Smooth muscle cell (in vitro differentiated cells): Measurements from ENCODE around the gene MRGPRD. TPM values are rescaled to one million over a fixed set of nuclear protein-coding genes. Genes with fewer than 3 reads are reported as not detected.

Experiments used
- DNase-seq: peaks from one replicate; lab custom pipeline; 2025; ENCODE audit not compliant: unreplicated experiment; lab: John Stamatoyannopoulos, UW
- H2AFZ ChIP-seq: fragments of 200-600 bp; sonication (generic); 2 replicates; pipeline ENCODE4 v1.6.0; 2016; ENCODE audit warnings: antibody characterized with exemption, low read depth, mild to moderate bottlenecking
- H3F3A ChIP-seq: fragments of 200-600 bp; sonication (generic); 2 replicates; pipeline ENCODE4 v1.6.0; 2017; ENCODE audit warnings: antibody characterized with exemption, low read depth
- H3K27ac ChIP-seq: fragments of 200-600 bp; sonication (generic); 2 replicates; pipeline ENCODE4 v1.5.1; 2016; ENCODE audit warnings: low read depth, mild to moderate bottlenecking
- H3K27me3 ChIP-seq: fragments of 200-600 bp; sonication (generic); 2 replicates; pipeline ENCODE4 v1.6.1; 2016; ENCODE audit warnings: low read depth, mild to moderate bottlenecking
- H3K36me3 ChIP-seq: fragments of 200-600 bp; sonication (generic); 2 replicates; pipeline ENCODE4 v1.5.1; 2016; ENCODE audit warnings: low read depth
- H3K4me1 ChIP-seq: fragments of 200-600 bp; sonication (generic); 2 replicates; pipeline ENCODE4 v1.5.1; 2016; ENCODE audit warnings: low read depth
- H3K4me2 ChIP-seq: fragments of 200-600 bp; sonication (generic); 2 replicates; pipeline ENCODE4 v1.6.0; 2016; ENCODE audit warnings: mild to moderate bottlenecking
- H3K4me3 ChIP-seq: fragments of 200-600 bp; sonication (generic); 2 replicates; pipeline ENCODE4 v1.5.1; 2016; ENCODE audit warnings: mild to moderate bottlenecking
- H3K79me2 ChIP-seq: fragments of 200-600 bp; sonication (generic); 2 replicates; pipeline ENCODE4 v1.6.0; 2016; ENCODE audit warnings: low read depth, mild to moderate bottlenecking
- H3K9ac ChIP-seq: fragments of 200-600 bp; sonication (generic); 2 replicates; pipeline ENCODE4 v1.6.0; 2016; ENCODE audit warnings: low read depth
- H3K9me3 ChIP-seq: fragments of 200-600 bp; sonication (generic); replicated peaks from 2 replicates; pipeline ENCODE4 v1.5.1; 2016; ENCODE audit warnings: low read depth
- H4K20me1 ChIP-seq: fragments of 200-600 bp; sonication (generic); 2 replicates; pipeline ENCODE4 v1.6.0; 2016; ENCODE audit warnings: low read depth
- CTCF ChIP-seq: fragments of 200-600 bp; sonication (generic); IDR thresholded peaks from 2 replicates; pipeline ENCODE4 v1.5.1; 2017; ENCODE audit warnings: borderline replicate concordance, mild to moderate bottlenecking, antibody characterized with exemption; ENCODE audit not compliant: insufficient read depth, poor library complexity, severe bottlenecking
- WGBS: methylation state at CpG from one replicate; pipeline ENCODE4 v1.1.7; 2016; ENCODE audit warnings: low lambda C conversion rate; 5-methylcytosine and 5-hydroxymethylcytosine counted together
- polyA plus RNA-seq: library from polyadenylated mRNA; unstranded; fragments of >200 nt; fragmentation: Nextera tagmentation; extraction: Ambion mirVana; gene quantifications from 2 replicates; pipeline ENCODE4 v1.2.1, GENCODE V29; 2016
- total RNA-seq: library from RNA; depleted of rRNA; stranded (reverse); fragments of >200 nt; gene quantifications from 2 replicates; pipeline ENCODE4 v1.2.3, GENCODE V29; 2014

MRGPRD gene
- total and polyA plus RNA-seq, 2 experiments from 2014 or later, result not detected

DNA sequence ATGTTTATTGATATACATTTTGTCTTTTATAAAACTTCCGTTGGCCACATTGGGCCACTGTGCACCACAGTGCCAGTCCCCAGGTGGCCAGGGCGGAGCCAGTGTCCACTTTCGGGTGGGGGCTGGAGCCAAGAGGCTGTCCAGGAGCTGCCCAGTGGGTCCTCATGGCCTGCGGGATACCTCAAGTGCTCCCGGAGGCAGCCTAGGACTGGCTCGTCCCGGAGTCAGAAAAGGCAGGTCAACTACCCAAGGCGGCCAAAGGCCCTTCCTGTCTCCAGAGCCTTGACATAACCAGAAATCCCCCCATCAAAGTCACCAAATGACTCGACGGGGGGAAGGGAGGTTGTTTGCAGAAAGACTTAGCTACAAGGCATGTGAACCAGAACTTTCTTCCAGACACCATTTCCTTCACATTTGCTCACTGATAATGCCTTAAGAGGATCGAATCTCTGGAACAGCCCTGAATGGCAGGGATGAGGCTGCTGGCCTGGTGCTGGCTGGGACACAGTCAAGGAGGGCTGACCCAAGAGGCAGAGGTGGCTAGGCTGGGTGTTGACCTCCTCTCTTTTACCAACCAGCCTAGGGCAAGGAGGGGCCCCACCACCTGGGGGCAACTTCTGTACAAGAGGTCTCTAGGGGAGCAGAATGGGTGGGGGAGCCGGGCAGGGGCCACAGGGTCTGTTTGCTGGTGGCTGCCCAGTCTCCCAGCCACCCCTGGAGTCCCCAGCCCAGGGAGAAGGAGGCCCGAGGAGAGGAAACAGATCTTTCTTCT, 23.8 kb upstream of the MRGPRD start:
- no peaks in the 10 kb centered on the region for H3K27me3 ChIP-seq
- H3K4me1 ChIP-seq, result peaks cover 8% of the 10 kb centered on the region
- no peak overlapping the region for H3K27ac ChIP-seq
- no peak for DNase-seq
- no peaks in the 10 kb centered on the region for H3K9me3 ChIP-seq
- H3K4me2 ChIP-seq, result no peak overlapping the region
- H2AFZ ChIP-seq, result no peak overlapping the region
- H3F3A ChIP-seq, result peaks cover 19% of the 10 kb centered on the region
- no peak overlapping the region for H3K4me3 ChIP-seq
- no peaks in the 10 kb centered on the region for H3K36me3 ChIP-seq
- no peaks in the 10 kb centered on the region for H3K79me2 ChIP-seq
- WGBS, result 82% methylated on average over 13 of the region's 13 CpGs
- no peak overlapping the region for H3K9ac ChIP-seq
- no peak for TF ChIP-seq CTCF
- H4K20me1 ChIP-seq, result no peaks in the 10 kb centered on the region

DNA sequence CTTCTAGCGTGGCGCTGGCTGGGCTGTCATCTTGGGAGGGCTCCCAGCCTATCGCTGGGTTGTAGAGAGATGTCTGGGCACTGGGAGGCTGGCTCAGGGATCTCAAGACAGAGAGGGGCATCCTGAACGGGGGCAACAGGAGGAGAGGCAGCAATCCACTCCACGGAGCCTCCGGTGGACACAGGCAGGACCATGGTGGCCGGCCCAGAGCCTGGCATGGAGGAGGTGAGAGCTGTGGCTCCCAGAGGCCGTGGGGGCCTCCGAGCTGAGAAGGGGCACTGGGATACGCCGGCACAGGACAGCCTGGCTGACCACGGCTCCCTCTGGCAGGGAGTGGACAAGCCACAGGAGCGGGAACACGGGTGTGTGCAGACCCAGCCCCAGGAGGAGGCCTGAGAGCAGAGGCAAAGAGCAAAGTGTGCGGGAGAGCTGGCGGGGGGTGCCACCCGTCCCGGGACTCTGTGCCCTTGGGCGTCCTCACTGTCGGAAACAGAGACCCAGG, 23.1 kb upstream of the MRGPRD start:
- Histone ChIP-seq H3K27ac (no peak overlapping the region), H3K4me3 (no peak overlapping the region), H3K9ac (no peak overlapping the region), H3K36me3 (no peaks in the 10 kb centered on the region), H3K27me3 (no peaks in the 10 kb centered on the region), H3K4me1 (peaks cover 4% of the 10 kb centered on the region), H4K20me1 (no peaks in the 10 kb centered on the region), H3K4me2 (no peak overlapping the region), H2AFZ (no peak overlapping the region), H3K9me3 (no peaks in the 10 kb centered on the region), H3F3A (peaks cover 13% of the 10 kb centered on the region), H3K79me2 (no peaks in the 10 kb centered on the region)
- TF ChIP-seq CTCF, result no peak
- no peak for DNase-seq
- 97% methylated on average over 20 of the region's 20 CpGs for WGBS

- H2AFZ ChIP-seq, result no peak overlapping the region
- peaks cover 10% of the 10 kb centered on the region for H3F3A ChIP-seq
- no peak for DNase-seq
- no peak for TF ChIP-seq CTCF
- H3K27ac ChIP-seq, result no peak overlapping the region
- no peaks in the 10 kb centered on the region for H3K36me3 ChIP-seq
- no peak overlapping the region for H3K4me3 ChIP-seq
- no peak overlapping the region for H3K4me2 ChIP-seq
- no peaks in the 10 kb centered on the region for H3K9me3 ChIP-seq
- H3K9ac ChIP-seq, result no peak overlapping the region
- no peaks in the 10 kb centered on the region for H4K20me1 ChIP-seq
- WGBS, result 97% methylated on average over 9 of the region's 9 CpGs
- peaks cover 1% of the 10 kb centered on the region for H3K4me1 ChIP-seq
- H3K79me2 ChIP-seq, result no peaks in the 10 kb centered on the region
- H3K27me3 ChIP-seq, result no peaks in the 10 kb centered on the region
Observed at GRCh38 chr11:69003301-69003865, 22.6 kb upstream of the MRGPRD start.
